Testis (tissue), 3 donors: ENCODE data around the gene ACAD11. TPM values are rescaled to one million over a fixed set of nuclear protein-coding genes. Genes with fewer than 3 reads are reported as not detected.

ENCODE experiments used
- DNase-seq: peaks from one replicate; pipeline ENCODE4 v3.0.0-alpha.2; 2019
- H3K27ac ChIP-seq, 2 donors: fragments of 200-600 bp; sonication (generic); one replicate each; pipeline ENCODE4 v1.5.1; 2019
- H3K27me3 ChIP-seq: fragments of 200-600 bp; sonication (generic); one replicate; pipeline ENCODE4 v1.5.1; 2019
- H3K36me3 ChIP-seq: fragments of 200-600 bp; sonication (generic); one replicate; pipeline ENCODE4 v1.5.1; 2017; ENCODE audit warnings: low read depth; ENCODE audit errors: missing control alignments
- H3K4me1 ChIP-seq: fragments of 200-600 bp; sonication (generic); one replicate; pipeline ENCODE4 v1.5.1; 2019
- H3K4me3 ChIP-seq, 2 donors: fragments of 200-600 bp; sonication (generic); one replicate each; pipeline ENCODE4 v1.5.1; 2017 to 2019
- H3K9me3 ChIP-seq: fragments of 200-600 bp; sonication (generic); one replicate; pipeline ENCODE4 v1.5.1; 2017
- POLR2A ChIP-seq: fragments of 450-650 bp; IDR thresholded peaks from one replicate; pipeline ENCODE4 v1.6.1; 2017; ENCODE audit warnings: antibody characterized with exemption, mild to moderate bottlenecking, moderate library complexity
- WGBS, 2 donors: methylation state at CpG; one replicate each; pipeline ENCODE4 v1.1.5; 2018; 5-methylcytosine and 5-hydroxymethylcytosine counted together
- intact Hi-C: fragments of 100-400 bp; cut with DNase I; formaldehyde crosslinking; loops from one replicate; pipeline ENCODE4 v1.15.1; 2023; ENCODE audit warnings: low total_unique reads
- polyA plus RNA-seq: library from polyadenylated mRNA; stranded (reverse); fragments of 350-450 nt; fragmentation: Illumina TruSeq; extraction: RNeasy Lipid Tissue Mini Kit (QIAGEN cat#74804); gene quantifications from one replicate; pipeline ENCODE4 v1.2.3, GENCODE V29; 2014; ENCODE audit warnings: low read depth, low replicate concordance; ENCODE audit not compliant: insufficient read depth
- total RNA-seq, 2 donors: library from RNA; depleted of rRNA; stranded (reverse); fragments of >200 nt; gene quantifications; one replicate each; pipeline ENCODE4 v1.2.3, GENCODE V29; 2016
- TF ChIP-seq, protein P1 (sequence below), 3 experiments: fragments of 450-650 bp in 2 of 3; fragments of 200-600 bp in 1 of 3; sonication (generic) in 1 of 3; IDR thresholded peaks; one replicate each; pipeline ENCODE4 v1.5.1; 2016 to 2019; ENCODE audit warnings: antibody characterized with exemption in 3 of 3, mild to moderate bottlenecking in 2 of 3, moderate library complexity in 1 of 3

ACAD11 gene
- total and polyA plus RNA-seq, 3 donors from 2014 or later = 26.1 to 37.9 (median 37.2) TPM

DNA sequence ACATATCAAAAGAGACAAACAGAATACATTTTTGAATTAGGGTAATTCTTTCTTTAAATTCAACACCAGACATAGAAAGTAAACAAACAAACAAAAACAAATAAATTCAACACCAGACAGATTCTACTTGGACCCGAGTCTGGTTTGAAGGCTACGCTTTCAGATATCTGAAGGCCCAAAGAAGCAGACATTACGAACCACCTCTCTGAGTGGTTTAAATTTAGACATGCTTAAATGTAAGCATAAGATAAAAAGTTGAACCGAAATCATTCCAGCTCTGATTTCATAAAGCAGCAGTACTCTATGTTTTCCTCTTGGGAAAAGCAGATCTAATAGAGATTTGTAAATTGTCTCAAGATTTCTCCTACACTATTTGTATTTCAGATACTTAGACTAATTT is 30.4 kb upstream of the ACAD11 start:
- 90 to 95% methylated on average over 4 of the region's 4 CpGs for WGBS, 2 donors
- TF ChIP-seq, protein P1, sequence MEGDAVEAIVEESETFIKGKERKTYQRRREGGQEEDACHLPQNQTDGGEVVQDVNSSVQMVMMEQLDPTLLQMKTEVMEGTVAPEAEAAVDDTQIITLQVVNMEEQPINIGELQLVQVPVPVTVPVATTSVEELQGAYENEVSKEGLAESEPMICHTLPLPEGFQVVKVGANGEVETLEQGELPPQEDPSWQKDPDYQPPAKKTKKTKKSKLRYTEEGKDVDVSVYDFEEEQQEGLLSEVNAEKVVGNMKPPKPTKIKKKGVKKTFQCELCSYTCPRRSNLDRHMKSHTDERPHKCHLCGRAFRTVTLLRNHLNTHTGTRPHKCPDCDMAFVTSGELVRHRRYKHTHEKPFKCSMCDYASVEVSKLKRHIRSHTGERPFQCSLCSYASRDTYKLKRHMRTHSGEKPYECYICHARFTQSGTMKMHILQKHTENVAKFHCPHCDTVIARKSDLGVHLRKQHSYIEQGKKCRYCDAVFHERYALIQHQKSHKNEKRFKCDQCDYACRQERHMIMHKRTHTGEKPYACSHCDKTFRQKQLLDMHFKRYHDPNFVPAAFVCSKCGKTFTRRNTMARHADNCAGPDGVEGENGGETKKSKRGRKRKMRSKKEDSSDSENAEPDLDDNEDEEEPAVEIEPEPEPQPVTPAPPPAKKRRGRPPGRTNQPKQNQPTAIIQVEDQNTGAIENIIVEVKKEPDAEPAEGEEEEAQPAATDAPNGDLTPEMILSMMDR (IDR thresholded peaks at IDR 0.05) = no peak
- no peak for TF ChIP-seq POLR2A
- intact Hi-C loops = no loop called here
- Histone ChIP-seq H3K4me3 (no peak overlapping the region), H3K4me1 (no peaks in the 10 kb centered on the region), H3K9me3 (no peaks in the 10 kb centered on the region), H3K27me3 (no peaks in the 10 kb centered on the region), H3K36me3 (no peaks in the 10 kb centered on the region), H3K27ac (no peak overlapping the region)
- DNase-seq = no peak

DNA sequence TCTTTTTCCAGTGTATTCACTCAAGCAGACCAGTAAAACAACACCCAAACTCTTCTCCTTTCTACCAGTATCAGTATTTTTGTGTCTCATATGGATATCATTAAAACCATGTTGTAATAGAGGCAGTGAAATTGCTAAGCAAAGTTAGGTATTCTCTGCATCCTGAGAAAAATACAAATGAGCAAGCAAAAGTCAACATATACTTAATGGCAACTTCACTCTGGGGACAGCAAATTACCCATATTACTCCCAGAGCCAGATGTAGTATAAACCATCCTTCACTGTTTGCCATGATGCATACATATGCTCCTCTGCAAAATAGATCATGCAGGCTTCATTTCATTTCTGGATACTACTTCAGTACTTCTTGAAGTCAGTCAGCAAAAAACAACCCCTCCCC is 22.6 kb upstream of the ACAD11 start:
- intact Hi-C loops = no loop called here
- DNase-seq = no peak
- no peak overlapping the region for H3K27ac ChIP-seq
- no peaks in the 10 kb centered on the region for H3K9me3 ChIP-seq
- no peaks in the 10 kb centered on the region for H3K27me3 ChIP-seq
- H3K4me1 ChIP-seq = no peaks in the 10 kb centered on the region
- no peaks in the 10 kb centered on the region for H3K36me3 ChIP-seq
- H3K4me3 ChIP-seq = no peak overlapping the region
- TF ChIP-seq, protein P1 (IDR thresholded peaks at IDR 0.05) = no peak
- no peak for TF ChIP-seq POLR2A

DNA sequence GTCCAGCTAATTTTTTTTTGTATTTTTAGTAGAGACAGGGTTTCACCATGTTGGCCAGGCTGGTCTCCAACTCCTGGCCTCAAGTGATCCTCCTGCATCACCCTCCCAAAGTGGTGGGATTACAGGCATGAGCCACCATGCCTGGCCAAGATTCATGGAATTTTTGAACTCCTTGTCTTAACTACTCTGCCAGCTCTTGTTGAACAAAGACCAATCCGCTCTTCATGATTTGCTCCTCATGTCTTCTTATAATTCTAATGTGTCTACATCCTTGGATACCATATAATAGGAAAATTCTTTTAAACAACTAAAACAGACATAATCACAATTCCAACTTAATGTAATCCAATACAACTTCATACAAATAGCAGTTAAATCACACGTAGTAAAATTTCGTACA is 21.8 kb upstream of the ACAD11 start:
- Histone ChIP-seq H3K9me3 (no peaks in the 10 kb centered on the region), H3K4me1 (no peaks in the 10 kb centered on the region), H3K36me3 (no peaks in the 10 kb centered on the region), H3K4me3 (no peak overlapping the region), H3K27ac (no peak overlapping the region), H3K27me3 (no peaks in the 10 kb centered on the region)
- intact Hi-C loops = no loop called here
- DNase-seq = no peak
- WGBS, 2 donors = 91 to 97% methylated on average over 3 of the region's 3 CpGs
- TF ChIP-seq POLR2A = no peak
- TF ChIP-seq, protein P1 (IDR thresholded peaks at IDR 0.05) = no peak

DNA sequence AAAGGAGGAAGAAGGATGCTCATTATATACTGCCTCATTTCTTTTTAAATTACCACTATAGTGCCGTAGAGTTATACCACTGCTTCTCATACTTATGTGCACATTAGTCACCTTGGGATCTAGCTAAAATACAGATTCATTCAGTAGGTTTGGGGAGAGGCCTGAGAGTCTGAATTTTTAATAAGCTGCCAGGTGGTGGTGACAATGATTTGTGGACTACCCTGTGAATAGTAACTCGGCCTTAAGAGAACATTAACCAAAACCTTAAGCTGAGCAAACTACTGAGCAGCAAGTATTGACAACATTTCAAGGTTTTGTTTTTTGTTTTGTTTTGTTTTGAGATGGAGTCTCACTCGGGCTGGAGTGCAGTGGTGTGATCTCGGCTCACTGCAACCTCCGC is 20.3 kb upstream of the ACAD11 start:
- H3K27ac ChIP-seq = no peak overlapping the region
- TF ChIP-seq, protein P1 (IDR thresholded peaks at IDR 0.05) = no peak
- no peak for TF ChIP-seq POLR2A
- 92 to 99% methylated on average over 5 of the region's 5 CpGs for WGBS, 2 donors
- no peaks in the 10 kb centered on the region for H3K27me3 ChIP-seq
- DNase-seq = no peak
- H3K36me3 ChIP-seq = no peaks in the 10 kb centered on the region
- H3K4me1 ChIP-seq = no peaks in the 10 kb centered on the region
- no peak overlapping the region for H3K4me3 ChIP-seq
- H3K9me3 ChIP-seq = no peaks in the 10 kb centered on the region
- intact Hi-C loops = no loop called here

DNA sequence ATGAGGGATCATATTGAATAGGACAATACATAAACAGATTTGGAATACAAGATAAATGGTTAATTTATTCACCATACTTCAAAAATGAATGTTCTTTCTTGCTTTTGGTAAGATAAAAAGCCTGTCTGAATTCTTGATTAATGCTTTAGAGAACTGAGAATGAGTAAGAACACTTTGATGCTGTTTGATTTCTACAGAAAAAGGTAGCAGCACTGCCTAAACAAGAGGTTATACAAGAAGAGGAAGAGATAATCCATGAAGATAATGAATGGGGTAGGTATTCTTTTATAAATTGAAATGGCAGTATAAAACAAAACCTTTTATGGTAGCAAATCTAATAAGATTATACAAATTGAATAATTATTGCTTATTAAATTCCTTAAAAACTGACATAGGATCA is 15.8 kb upstream of the ACAD11 start:
- no peaks in the 10 kb centered on the region for H3K4me1 ChIP-seq
- no peaks in the 10 kb centered on the region for H3K36me3 ChIP-seq
- no peak overlapping the region for H3K27ac ChIP-seq
- intact Hi-C loops = no loop called here
- H3K9me3 ChIP-seq = no peaks in the 10 kb centered on the region
- TF ChIP-seq, protein P1 (IDR thresholded peaks at IDR 0.05) = no peak
- no peak for TF ChIP-seq POLR2A
- no peak for DNase-seq
- H3K27me3 ChIP-seq = no peaks in the 10 kb centered on the region
- no peak overlapping the region for H3K4me3 ChIP-seq
